Stimulated activated CD8-positive, alpha-beta memory T cell treated with anti-CD3 and anti-CD28 coated beads, Interleukin-15, amount 100 ng/mL, for 24 hours (primary cell): ENCODE results near the gene HMX1.

ENCODE experiments used
- DNase-seq: peaks from one replicate; pipeline ENCODE4 v3.0.0-alpha.2; 2020; ENCODE audit warnings: low read depth

HMX1 gene

GRCh38 chr4:8840006-8840793 is 31.4 kb downstream of the HMX1 start:
- no peak for DNase-seq

GRCh38 chr4:8838961-8839431 is 32.6 kb downstream of the HMX1 start:
- DNase-seq: no peak

- no peak for DNase-seq
Observed at GRCh38 chr4:8838296-8838960, 33.2 kb downstream of the HMX1 start.

GRCh38 chr4:8837181-8837841 is 34.3 kb downstream of the HMX1 start:
- no peak for DNase-seq

- DNase-seq: no peak
Observed at GRCh38 chr4:8836664-8837171, 34.9 kb downstream of the HMX1 start.

GRCh38 chr4:8835521-8836365 is 35.9 kb downstream of the HMX1 start:
- no peak for DNase-seq

GRCh38 chr4:8834681-8835220 is 36.9 kb downstream of the HMX1 start:
- no peak for DNase-seq

- no peak for DNase-seq
Observed at GRCh38 chr4:8832113-8832915, 39.3 kb downstream of the HMX1 start.

- DNase-seq: no peak
Observed at GRCh38 chr4:8831221-8832112, 40.2 kb downstream of the HMX1 start.

- no peak for DNase-seq
Observed at GRCh38 chr4:8830611-8831200, 40.9 kb downstream of the HMX1 start.

GRCh38 chr4:8830056-8830455 is 41.6 kb downstream of the HMX1 start:
- no peak for DNase-seq

- no peak for DNase-seq
Observed at GRCh38 chr4:8829584-8829983, 42.1 kb downstream of the HMX1 start.

GRCh38 chr4:8828869-8829268 is 42.8 kb downstream of the HMX1 start:
- DNase-seq: no peak

GRCh38 chr4:8821151-8821950 is 50.3 kb downstream of the HMX1 start:
- no peak for DNase-seq

- DNase-seq: no peak
Observed at GRCh38 chr4:8820178-8821102, 51.2 kb downstream of the HMX1 start.

- no peak for DNase-seq
Observed at GRCh38 chr4:8819473-8820177, 52.0 kb downstream of the HMX1 start.

GRCh38 chr4:8819019-8819418 is 52.6 kb downstream of the HMX1 start:
- no peak for DNase-seq
